Choroid plexus epithelial cell (primary cell): ENCODE data around the gene TRPV6.

Source experiments
- DNase-seq: peaks from one replicate; pipeline ENCODE4 v3.0.0-alpha.2; 2010; ENCODE audit warnings: low read depth
- H3K4me3 ChIP-seq: 2 replicates; pipeline ENCODE4 v1.5.1; 2011; ENCODE audit warnings: low read depth, mild to moderate bottlenecking, control low read depth, low read length, moderate library complexity
- CTCF ChIP-seq: conservative IDR thresholded peaks from 2 replicates; pipeline ENCODE4 v1.5.1; 2011; ENCODE audit warnings: low read depth, mild to moderate bottlenecking, control low read depth, inconsistent platforms, low read length, moderate library complexity

Gene TRPV6

GRCh38 chr7:142885311-142886230, at the start of gene TRPV6:
TRPV6 (minus strand) TSS chr7:142885745.
- no peak for TF ChIP-seq CTCF
- DNase-seq = no peak
- no peak within 1 kb of the TSS for H3K4me3 ChIP-seq

- TF ChIP-seq CTCF = no peak
- H3K4me3 ChIP-seq = no peak overlapping the region
- DNase-seq = no peak
Observed at GRCh38 chr7:142934056-142934455, 48.5 kb upstream of the TRPV6 start.

DNA sequence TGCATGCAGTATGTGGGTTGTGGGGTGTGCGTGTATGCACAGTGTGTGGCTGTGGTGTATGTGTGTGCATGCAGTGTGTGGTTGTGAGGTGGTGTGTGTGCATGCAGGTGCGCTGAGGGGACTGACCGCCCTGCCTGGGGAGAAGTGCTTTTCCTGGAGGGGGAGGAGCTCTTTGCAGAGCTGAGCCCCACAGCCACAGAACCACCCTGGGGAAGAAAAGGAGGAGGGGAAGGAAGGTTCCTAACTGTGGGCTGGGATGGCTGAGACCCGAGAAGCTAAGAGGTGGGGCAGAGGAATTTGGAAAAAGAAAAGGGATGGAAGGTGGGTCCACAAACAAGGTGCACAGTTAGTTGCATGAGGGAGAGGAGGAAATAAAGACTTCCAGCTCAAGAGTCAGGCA, 48.1 kb upstream of the TRPV6 start, which contains the start of gene TRPV5:
TRPV5 (minus strand) TSS at position 123 of the 400 bp plus-strand sequence. CDS start 287 bp downstream, outside the sequence.
- no peak for DNase-seq
- TF ChIP-seq CTCF = no peak
- H3K4me3 ChIP-seq = no peak within 1 kb of the TSS

- no peak for TF ChIP-seq CTCF
- DNase-seq = no peak
Observed at GRCh38 chr7:142933092-142933475, 47.5 kb upstream of the TRPV6 start.

DNA sequence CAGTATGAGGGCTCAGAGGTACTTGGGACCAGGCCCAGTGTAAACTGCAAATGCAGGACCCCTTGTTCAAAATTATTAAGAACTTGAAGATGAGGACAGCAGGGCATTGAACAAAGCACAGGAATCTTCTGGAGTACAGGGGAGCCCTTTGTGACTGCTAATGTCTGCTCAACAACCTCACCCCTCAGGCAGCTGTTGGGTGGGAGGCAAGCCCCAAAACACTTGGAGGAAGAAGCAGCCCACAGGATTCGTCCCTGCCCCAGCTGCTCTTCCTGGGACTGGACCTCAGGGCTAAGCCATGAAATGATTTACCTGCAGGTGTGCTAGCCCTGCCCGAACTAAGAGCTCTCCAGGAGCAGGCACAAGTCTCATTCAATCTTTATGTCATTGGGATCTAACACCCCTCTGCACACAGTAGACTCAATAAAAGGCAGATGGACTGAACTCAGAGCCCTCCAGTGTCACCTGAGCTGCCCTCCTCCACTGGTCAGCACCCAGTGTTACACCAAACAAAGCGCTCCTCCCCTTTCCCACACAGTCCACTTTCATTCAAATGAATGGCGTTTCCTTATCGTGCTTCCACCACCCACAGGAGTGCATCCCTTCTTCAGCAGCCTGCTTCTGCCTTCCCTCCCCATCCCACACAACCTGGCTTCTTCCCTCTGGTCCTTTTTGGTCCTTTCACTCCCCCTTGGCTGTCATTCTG, 47.0 kb upstream of the TRPV6 start:
- no peak overlapping the region for H3K4me3 ChIP-seq
- no peak for TF ChIP-seq CTCF
- DNase-seq = no peak

More at GRCh38 chr7:142933092-142933475, 47.5 kb upstream of the TRPV6 start:
- no peak overlapping the region for H3K4me3 ChIP-seq

DNA sequence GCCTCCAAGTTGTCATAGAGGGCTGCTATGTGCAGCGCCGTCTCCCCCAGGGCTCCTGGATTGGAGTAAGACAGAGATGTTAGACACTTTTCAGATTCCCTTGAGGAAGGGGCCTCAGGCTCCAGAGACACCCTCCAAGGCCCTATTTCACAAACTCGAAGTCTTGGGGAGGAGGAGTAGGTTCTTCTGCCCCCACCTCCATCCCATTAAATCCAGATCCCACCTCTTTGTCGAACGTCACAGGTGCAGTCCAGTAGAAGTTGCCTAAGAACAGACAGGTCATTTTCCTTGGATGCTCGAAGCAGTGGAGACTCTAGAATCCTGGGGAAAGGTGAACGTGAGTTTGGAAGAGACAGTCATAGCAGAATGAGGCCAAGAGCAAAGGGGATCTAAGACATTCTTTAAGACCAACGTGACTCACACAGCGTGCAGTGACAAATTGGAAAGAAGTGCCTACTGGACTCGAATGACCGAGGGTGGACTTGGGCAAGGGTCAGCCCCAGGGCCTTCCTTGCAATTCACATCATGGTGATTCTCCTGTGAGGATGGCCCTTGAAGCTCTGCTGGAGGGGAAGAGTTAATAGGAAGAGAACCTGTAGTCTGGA, 44.7 kb upstream of the TRPV6 start:
- TF ChIP-seq CTCF = no peak

More for the DNA sequence above, 44.7 kb upstream of the TRPV6 start:
- no peak overlapping the region for H3K4me3 ChIP-seq
- DNase-seq = no peak
